ENCODE data around the gene NOX5. TPM values are rescaled to one million over a fixed set of nuclear protein-coding genes. Genes with fewer than 3 reads are reported as not detected.
"Not testable (repeated sequence)": the region's sequence is repeated elsewhere in the genome, so short reads cannot be mapped to it uniquely, and the experiment has no call there.

The NOX5 gene
- polyA plus RNA-seq, 1 experiment: 0.15 TPM

DNA sequence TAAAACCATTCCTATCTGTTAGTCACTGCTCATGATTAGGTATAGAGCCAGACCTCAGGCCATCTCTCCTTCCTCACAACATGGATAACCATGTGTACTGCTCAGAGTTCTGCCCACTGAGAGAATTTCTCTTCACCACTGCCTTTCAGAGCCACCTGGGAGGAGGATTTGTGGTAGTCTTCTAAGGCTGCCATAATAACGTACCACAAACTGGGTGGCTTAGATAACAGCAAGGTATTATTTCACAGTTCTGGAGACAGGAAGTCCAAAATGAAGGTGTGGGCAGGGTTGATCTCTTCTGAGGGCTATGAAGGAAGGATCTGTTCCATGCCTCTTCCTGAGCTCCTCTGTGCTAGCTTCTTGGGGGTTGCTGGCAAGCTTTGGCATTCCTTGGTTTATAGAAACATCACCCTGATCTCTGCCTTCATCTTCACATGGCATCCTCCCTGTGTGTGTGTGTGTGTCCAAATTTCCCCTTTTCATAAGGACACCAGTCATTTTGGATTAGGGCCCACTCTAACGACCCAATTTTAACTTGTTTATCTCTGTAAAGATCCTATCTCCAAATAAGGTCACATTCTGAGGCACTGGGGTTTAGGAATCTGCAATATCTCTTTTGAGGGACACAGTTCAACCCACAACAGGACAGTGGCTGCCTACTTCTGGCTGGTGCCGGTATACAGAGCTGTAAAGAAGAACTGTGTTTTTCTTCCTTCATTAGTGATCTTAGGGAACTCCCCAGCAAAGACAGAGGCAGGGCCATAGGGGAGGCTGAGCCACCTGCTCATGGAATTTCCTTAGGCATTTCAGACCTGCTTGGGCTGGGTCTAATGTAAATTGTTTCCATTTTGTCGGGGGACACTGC lies 42.1 kb upstream of the NOX5 start:
- Histone ChIP-seq H3K4me3 (ENCODE audit: low read depth, low read length) (no peak overlapping the region), H3K9me3 (ENCODE audit: control insufficient read depth, insufficient read depth, low read length) (peaks cover 10% of the 10 kb centered on the region), H3K27me3 (ENCODE audit: control insufficient read depth, insufficient read depth, low read length) (peaks cover 12% of the 10 kb centered on the region), H3K27ac (ENCODE audit: low read depth, low read length) (no peak overlapping the region)
- ChIA-PET POLR2A (no interaction called here), CTCF (no interaction called here)
- DNase-seq (ENCODE audit: low read depth, low spot score): no peak
- TF ChIP-seq, protein P1, sequence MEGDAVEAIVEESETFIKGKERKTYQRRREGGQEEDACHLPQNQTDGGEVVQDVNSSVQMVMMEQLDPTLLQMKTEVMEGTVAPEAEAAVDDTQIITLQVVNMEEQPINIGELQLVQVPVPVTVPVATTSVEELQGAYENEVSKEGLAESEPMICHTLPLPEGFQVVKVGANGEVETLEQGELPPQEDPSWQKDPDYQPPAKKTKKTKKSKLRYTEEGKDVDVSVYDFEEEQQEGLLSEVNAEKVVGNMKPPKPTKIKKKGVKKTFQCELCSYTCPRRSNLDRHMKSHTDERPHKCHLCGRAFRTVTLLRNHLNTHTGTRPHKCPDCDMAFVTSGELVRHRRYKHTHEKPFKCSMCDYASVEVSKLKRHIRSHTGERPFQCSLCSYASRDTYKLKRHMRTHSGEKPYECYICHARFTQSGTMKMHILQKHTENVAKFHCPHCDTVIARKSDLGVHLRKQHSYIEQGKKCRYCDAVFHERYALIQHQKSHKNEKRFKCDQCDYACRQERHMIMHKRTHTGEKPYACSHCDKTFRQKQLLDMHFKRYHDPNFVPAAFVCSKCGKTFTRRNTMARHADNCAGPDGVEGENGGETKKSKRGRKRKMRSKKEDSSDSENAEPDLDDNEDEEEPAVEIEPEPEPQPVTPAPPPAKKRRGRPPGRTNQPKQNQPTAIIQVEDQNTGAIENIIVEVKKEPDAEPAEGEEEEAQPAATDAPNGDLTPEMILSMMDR (IDR thresholded peaks at IDR 0.05; ENCODE audit: low read depth, low read length): no peak

DNA sequence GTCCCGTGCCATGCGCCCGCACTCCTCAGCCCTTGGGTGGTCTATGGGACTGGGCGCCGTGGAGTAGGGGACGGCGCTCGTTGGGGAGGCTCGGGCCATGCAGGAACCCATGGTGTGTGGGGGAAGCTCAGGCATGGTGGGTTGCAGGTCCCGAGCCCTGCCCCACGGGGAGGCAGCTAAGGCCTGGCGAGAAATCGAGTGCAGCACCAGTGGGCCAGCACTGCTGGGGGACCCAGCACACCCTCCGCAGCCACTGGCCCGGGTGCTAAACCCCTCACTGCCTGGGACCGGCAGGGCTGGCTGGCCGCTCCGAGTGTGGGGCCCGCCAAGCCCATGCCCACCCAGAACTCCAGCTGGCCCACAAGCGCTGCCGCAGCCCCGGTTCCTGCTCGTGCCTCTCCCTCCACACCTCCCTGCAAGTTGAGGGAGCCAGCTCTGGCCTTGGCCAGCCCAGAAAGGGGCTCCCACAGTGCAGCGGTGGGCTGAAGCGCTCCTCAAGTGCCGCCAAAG lies 38.8 kb upstream of the NOX5 start:
- H3K9me3 ChIP-seq (ENCODE audit: control insufficient read depth, insufficient read depth, low read length); H3K4me3 ChIP-seq (ENCODE audit: low read depth, low read length); DNase-seq (ENCODE audit: low read depth, low spot score); H3K27ac ChIP-seq (ENCODE audit: low read depth, low read length); CTCF ChIA-PET; POLR2A ChIA-PET: not testable (repeated sequence)
- H3K27me3 ChIP-seq (ENCODE audit: control insufficient read depth, insufficient read depth, low read length): peaks cover 10% of the 10 kb centered on the region

DNA sequence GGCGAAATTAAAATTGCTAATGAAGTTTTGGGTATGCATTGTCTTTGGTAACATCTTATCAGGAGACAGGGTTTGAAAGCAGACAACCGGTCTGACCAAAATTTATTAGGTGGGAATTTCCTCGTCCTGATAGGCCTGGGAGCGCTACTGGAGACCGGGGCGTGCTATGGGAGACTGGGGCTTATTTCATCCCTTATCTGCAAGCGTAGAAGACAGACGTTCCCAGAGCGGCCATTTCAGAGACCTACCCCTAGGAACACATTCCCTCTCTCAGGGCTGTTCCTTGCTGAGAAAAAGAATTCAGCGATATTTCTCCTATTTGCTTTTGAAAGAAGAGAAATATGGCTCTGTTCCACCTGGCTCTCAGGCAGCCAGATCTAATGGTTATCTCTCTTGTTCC lies 37.1 kb upstream of the NOX5 start:
- H3K27ac ChIP-seq (ENCODE audit: low read depth, low read length); CTCF ChIA-PET; H3K9me3 ChIP-seq (ENCODE audit: control insufficient read depth, insufficient read depth, low read length); POLR2A ChIA-PET; H3K4me3 ChIP-seq (ENCODE audit: low read depth, low read length); DNase-seq (ENCODE audit: low read depth, low spot score); H3K27me3 ChIP-seq (ENCODE audit: control insufficient read depth, insufficient read depth, low read length): not testable (repeated sequence)

DNA sequence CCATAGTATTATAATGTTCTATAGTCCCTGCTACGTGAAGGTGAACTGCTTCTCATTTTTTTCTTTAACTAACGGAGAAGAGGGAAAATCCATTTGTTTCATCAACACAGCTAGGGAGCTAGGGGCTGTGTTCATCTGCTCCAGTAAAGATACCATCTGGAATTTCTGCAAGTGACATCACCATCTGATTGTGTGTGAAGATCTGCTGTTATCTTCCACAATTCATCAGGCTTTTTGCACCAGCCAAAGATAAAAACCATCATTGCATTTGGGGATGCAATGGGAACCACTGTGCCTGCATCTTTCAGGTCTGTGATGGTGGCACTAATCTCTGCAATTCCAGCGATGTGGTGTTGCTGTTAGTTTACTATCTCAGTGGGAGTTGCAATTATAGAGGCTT lies 35.5 kb upstream of the NOX5 start:
- ChIA-PET POLR2A (no interaction called here), CTCF (no interaction called here)
- peaks cover 12% of the 10 kb centered on the region for H3K27me3 ChIP-seq (ENCODE audit: control insufficient read depth, insufficient read depth, low read length)
- DNase-seq (ENCODE audit: low read depth, low spot score): no peak
- H3K9me3 ChIP-seq (ENCODE audit: control insufficient read depth, insufficient read depth, low read length): peaks cover 10% of the 10 kb centered on the region
- TF ChIP-seq, protein P1 (IDR thresholded peaks at IDR 0.05; ENCODE audit: low read depth, low read length): no peak
- H3K27ac ChIP-seq (ENCODE audit: low read depth, low read length): no peak overlapping the region
- no peak overlapping the region for H3K4me3 ChIP-seq (ENCODE audit: low read depth, low read length)

DNA sequence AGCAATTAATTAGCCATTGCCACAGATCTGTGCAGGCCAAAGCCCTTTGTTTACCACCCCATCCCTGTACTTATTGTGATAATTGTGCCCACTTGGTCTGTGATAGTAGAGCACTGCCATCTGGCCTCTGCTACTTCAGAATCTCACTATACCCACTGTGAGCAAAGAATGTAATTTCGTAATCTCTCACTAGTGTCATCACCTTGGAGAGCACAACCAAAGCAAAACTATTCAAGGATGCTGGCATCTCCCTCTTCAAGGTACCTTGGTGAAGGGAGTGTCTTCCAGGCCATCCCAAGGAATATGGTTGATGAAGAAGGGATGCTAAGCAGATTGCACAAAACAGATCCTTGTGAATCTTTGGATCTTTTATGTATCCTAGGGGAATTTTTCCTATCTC lies 34.7 kb upstream of the NOX5 start:
- peaks cover 12% of the 10 kb centered on the region for H3K27me3 ChIP-seq (ENCODE audit: control insufficient read depth, insufficient read depth, low read length)
- ChIA-PET CTCF (no interaction called here), POLR2A (no interaction called here)
- H3K4me3 ChIP-seq (ENCODE audit: low read depth, low read length): no peak overlapping the region
- TF ChIP-seq, protein P1 (IDR thresholded peaks at IDR 0.05; ENCODE audit: low read depth, low read length): no peak
- H3K27ac ChIP-seq (ENCODE audit: low read depth, low read length): no peak overlapping the region
- no peak for DNase-seq (ENCODE audit: low read depth, low spot score)
- H3K9me3 ChIP-seq (ENCODE audit: control insufficient read depth, insufficient read depth, low read length): peaks cover 10% of the 10 kb centered on the region

DNA sequence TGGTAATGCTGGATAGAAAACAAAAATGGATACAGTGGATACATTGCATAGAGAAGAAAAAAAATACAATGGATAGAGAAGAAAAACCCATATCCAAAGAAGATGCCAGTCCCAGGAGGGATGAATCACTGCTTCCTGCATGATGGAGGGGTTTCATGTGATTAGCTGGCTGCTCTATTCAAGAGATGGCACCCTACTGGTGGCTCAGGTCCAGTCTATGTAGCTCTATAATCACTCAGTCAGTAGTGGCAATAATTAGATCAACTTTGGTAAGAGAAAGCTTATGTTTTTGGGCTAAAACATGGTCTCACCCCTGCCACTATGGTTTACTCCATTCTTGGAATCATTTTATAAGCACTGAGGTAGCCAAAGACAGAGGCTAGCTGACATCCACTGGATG lies 33.7 kb upstream of the NOX5 start:
- Histone ChIP-seq H3K27ac (ENCODE audit: low read depth, low read length) (no peak overlapping the region), H3K9me3 (ENCODE audit: control insufficient read depth, insufficient read depth, low read length) (peaks cover 5% of the 10 kb centered on the region), H3K4me3 (ENCODE audit: low read depth, low read length) (no peak overlapping the region), H3K27me3 (ENCODE audit: control insufficient read depth, insufficient read depth, low read length) (peaks cover 12% of the 10 kb centered on the region)
- TF ChIP-seq, protein P1 (IDR thresholded peaks at IDR 0.05; ENCODE audit: low read depth, low read length): no peak
- ChIA-PET CTCF (no interaction called here), POLR2A (no interaction called here)
- DNase-seq (ENCODE audit: low read depth, low spot score): no peak

Data from AG04450 (cell line).